ENCODE data around the gene SPAG6.
"Not testable (repeated sequence)": the region's sequence is repeated elsewhere in the genome, so short reads cannot be mapped to it uniquely, and the experiment has no call there.

The SPAG6 gene

DNA sequence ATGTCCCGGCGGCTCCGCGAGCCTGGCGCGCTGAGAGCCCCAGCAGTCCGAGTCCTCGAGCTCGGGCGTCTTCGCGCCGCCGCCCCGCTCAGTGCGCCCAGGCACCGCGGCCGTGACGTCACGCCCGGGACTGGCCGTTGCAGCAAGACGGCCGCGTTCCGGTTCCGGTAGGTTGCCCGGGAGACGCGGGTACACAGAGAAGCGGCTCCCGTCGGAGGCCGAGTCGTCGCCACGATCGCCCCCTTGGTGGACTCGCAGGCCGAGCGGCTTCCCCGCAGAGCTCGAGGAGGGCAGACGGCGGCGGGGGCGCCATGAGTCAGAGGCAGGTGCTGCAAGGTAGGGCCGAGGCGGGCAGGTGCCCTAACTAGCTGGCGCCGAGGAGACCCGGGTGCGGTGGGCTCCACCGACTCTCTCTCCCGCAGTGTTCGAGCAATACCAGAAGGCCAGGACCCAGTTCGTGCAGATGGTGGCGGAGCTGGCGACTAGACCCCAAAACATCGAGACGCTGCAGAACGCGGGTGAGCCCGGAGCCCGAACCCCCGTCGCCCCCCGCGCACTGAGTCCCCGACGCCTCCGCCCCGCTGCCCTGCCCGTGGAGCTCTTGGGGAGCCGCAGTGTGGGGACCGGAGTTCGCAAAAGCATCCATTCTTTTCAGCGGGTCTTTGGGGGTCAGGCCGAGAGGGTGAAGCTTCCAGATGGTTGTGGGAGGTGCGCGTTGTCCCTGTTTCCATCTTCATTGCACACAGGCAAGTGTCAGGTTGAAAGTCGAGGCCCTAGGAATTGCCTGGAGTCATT lies at the start of gene SPAG6:
Gene SPAG6, plus strand, starts transcription at position 196 of the 795 bp plus-strand sequence. Its CDS starts 116 bp downstream, at position 312.
- no peak for DNase-seq

- no peak for DNase-seq
Observed at GRCh38 chr10:22301193-22301592, 44.1 kb upstream of the SPAG6 start.

DNA sequence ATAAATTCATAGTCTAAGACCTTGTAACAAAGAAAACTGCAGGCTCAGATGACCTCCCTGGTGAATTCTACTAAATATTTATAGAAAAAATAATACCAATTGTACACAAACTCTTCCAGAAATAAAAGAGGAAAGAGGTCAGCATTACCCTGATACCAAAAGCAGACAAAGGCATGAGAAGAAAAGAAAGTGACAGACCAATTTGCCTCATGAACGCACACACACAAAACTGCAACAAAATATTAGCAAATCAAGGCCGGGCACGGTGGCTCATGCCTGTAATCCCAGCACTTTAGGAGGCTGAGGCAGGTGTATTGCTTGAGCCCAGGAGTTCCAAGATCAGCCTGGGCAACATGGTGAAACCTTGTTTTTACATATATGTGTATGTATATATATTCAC lies 41.8 kb upstream of the SPAG6 start:
- no peak for DNase-seq

DNA sequence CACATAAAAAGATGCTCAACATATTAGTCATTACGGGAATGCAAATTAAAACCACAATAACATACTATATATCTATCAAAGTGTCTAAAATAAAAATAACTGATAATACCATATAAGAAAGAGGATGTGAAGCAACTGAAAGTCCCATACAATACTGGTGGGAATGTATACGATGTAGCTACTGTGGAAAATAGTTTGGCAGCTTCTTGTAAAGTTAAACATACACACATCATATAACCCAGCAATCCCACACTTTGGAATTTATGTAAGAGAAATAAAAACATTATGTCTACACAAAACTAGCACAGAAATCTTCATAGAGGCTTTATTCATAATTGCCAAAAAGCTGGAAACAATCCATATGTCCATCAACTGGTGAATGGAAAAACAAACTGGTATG lies 39.6 kb upstream of the SPAG6 start:
- DNase-seq, result no peak

GRCh38 chr10:22308390-22308789 lies 36.9 kb upstream of the SPAG6 start:
- no peak for DNase-seq

GRCh38 chr10:22309180-22310000 lies 35.9 kb upstream of the SPAG6 start:
- DNase-seq, result no peak

DNA sequence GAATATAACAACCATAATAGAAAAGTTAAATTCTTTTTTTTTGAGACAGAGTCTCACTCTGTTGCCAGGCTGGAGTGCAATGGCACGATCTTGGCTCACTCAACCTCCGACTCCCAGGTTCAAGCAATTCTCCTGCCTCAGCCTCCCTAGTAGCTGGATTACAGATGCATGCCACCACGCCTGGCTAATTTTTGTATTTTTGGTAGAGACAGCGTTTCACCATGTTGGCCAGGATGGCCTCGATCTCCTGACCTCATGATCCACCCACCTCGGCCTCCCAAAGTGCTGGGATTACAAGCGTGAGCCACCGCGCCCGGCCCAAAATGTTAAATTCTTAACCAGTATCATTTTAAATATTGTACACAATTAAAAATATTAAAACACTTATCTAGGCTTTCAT lies 35.3 kb upstream of the SPAG6 start:
- not testable (repeated sequence) for DNase-seq

DNA sequence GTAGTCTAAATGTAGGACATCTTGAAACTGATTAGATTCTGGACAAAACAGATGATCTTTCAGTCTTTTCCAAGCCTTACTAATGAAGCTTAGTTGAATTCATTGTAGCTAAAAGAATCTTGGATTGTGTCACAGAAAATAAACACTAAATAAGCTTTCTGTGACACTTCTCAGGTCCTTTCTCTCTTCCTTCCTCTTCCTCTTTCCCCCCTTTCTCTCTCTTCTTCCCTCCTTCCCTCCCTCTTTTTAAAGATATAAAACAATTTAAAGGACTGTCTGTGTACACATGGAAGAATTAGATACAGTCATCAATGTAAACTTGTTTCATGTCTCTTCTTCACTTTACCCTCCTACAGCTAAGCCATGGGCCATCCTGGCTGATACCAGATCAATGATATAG lies 34.4 kb upstream of the SPAG6 start:
- DNase-seq, result no peak

GRCh38 chr10:22314852-22315251 lies 30.4 kb upstream of the SPAG6 start:
- DNase-seq, result no peak

DNA sequence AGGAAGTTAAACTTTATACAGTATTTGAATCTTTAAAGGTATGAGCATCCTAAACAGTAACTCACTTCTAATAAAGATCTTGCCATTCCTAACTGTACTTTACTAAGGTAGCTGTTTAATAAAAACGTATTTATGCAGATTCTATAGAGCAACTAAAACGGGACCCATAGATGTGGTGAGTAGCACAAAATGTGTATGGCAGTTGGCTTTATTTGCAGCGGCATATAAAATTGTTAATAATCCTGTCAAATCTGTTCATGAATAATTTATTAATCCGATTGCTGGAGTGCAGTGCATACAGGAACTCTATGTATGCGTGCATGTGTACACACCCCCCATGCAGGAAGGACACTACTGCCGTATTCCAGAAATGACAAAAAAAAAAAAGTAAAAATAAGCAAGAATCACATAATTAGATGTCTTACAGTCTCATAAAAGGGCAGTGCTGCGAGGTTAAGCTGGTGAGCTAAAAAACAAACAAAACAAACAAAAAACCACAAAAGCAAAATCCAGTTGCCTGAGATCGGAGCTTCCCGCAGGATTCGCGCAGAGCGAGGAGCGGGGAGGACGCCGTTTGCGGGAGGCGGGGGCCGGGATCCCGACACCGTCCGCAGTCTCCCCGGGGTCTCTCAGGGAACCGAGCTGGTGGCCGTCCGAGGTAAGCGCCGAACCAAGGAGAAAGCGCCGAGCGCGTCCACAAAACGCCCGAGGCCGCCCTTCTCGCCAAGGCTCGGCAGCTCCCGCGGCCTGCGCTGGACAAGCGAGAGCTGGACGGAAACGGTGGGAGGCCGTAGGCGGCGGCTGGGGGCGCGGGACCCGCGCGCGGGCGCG lies 29.6 kb upstream of the SPAG6 start:
- no peak for DNase-seq

GRCh38 chr10:22316286-22317075 lies 28.8 kb upstream of the SPAG6 start, which contains the start of gene COMMD3:
Gene COMMD3, plus strand, starts transcription at chr10:22316388. Its CDS starts 30 bp downstream, at chr10:22316418.
- peak; percentile 70 for DNase-seq

DNA sequence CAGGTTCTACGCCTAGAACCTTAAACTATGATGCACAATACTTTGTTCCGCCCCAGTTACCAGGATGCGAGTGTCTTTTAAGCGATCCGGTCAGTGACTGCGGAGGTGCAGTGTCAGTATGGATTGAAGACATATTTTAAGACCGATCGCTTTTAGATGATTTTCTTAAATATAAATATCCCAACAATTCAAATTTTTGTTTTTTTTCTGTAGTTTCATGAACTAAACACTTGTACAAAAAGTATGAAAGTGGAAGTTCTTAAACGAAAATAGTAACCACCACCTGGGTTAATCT lies 28.3 kb upstream of the SPAG6 start:
- DNase-seq, result no peak

- no peak for DNase-seq
Observed at GRCh38 chr10:22317771-22318565, 27.3 kb upstream of the SPAG6 start.

DNA sequence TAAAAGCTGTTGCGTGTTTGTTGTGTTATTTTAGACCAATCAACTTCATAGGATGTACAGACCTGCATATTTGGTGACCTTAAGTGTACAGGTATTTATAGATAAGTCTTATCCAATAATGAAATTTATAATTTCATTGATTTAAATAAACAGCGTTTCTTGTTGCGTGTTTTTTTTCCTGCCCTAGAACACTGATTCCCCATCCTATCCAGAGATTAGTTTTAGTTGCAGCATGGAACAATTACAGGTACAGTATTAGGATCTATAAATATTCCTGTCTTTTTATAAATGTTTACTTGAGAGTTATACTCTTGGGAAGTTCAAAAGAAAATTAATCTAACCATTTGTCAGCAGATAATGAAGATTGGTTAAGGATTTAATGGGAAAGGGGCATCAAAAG lies 26.5 kb upstream of the SPAG6 start:
- DNase-seq, result no peak

DNA sequence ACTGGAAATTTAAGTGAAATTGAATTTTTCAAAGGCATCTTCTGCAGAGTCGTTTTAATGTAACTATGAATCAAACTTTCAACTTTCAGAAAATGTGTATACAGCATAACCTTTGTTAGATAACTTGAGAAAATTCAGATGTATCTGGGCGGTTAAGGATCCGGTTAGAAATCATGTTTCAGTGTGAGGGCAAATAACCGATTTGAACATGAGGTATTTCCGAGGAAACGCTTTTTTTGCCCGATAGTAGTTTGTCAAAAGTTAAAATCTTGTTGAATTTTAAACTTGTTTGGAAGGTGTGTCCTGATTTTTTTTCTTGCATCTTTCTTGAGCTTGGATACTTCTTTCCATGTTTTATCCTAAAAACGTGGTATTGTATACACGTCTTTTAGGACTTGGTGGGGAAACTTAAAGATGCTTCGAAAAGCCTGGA lies 25.7 kb upstream of the SPAG6 start:
- no peak for DNase-seq

DNA sequence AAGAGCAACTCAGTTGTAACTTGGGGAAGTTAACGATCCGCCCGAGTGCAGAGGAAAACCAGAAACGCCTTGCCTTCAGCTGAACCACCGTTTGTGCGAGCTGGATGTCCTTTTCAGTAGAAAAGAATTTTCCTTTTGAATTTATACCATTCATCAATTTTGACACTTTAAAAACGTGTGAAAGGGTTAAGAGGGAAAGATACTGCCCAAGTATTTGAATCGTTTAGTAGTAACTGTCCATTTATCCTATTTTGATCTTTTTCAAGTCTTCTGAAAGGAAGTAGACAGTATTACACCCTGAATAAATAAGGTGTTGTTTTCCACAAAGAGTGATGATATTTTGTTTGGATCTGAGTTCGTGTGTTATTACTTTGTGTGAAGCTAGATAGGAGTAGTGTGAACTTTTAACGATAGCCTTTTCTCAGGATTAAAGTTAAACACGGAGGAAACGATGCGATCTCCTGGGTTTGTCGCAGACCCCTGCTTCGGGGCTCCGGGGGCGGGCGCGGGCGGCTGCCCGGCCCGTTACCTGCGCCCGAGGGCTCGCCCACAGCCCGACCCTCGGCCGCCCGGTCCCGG lies 25.2 kb upstream of the SPAG6 start:
- no peak for DNase-seq

GRCh38 chr10:22320591-22321155 lies 24.6 kb upstream of the SPAG6 start, which contains the start of gene BMI1:
Gene BMI1, plus strand, starts transcription at chr10:22321099. Its CDS starts 5,351 bp downstream, at chr10:22326450.
- DNase-seq, result peak; percentile 40 to 56

- DNase-seq, result no peak
Observed at GRCh38 chr10:22321156-22321923, 24.0 kb upstream of the SPAG6 start.

- no peak for DNase-seq
Observed at GRCh38 chr10:22321924-22322640, 23.2 kb upstream of the SPAG6 start.

Measured in stimulated activated CD4-positive, alpha-beta T cell treated with anti-CD3 and anti-CD28 coated beads, Interleukin-2, amount 100 ng/mL, for 48 hours (primary cell).